ENCODE data around the gene CEP112. TPM values are rescaled to one million over a fixed set of nuclear protein-coding genes. Genes with fewer than 3 reads are reported as not detected.

CEP112 gene
- total RNA-seq = 10 to 100 TPM; 18.9 to 51.8 (median 29.6) TPM

GRCh38 chr17:66191593-66192377, at the start of gene CEP112:
Gene CEP112 (minus strand): TSS chr17:66192133.
- TF ChIP-seq CTCF (IDR thresholded peaks at IDR 0.05; ENCODE audit: low read depth) = no peak

- TF ChIP-seq CTCF (IDR thresholded peaks at IDR 0.05; ENCODE audit: low read depth) = no peak
Observed at GRCh38 chr17:66240630-66241029, 48.7 kb upstream of the CEP112 start.

GRCh38 chr17:66240013-66240412, 48.1 kb upstream of the CEP112 start:
- no peak for TF ChIP-seq CTCF (IDR thresholded peaks at IDR 0.05; ENCODE audit: low read depth)

- TF ChIP-seq CTCF (IDR thresholded peaks at IDR 0.05; ENCODE audit: low read depth) = no peak
Observed at GRCh38 chr17:66235377-66235994, 43.6 kb upstream of the CEP112 start.

GRCh38 chr17:66234611-66235010, 42.7 kb upstream of the CEP112 start:
- TF ChIP-seq CTCF (IDR thresholded peaks at IDR 0.05; ENCODE audit: low read depth) = no peak

- no peak for TF ChIP-seq CTCF (IDR thresholded peaks at IDR 0.05; ENCODE audit: low read depth)
Observed at GRCh38 chr17:66233023-66233753, 41.3 kb upstream of the CEP112 start.
